ENCODE results near the gene INO80B.

The INO80B gene

DNA sequence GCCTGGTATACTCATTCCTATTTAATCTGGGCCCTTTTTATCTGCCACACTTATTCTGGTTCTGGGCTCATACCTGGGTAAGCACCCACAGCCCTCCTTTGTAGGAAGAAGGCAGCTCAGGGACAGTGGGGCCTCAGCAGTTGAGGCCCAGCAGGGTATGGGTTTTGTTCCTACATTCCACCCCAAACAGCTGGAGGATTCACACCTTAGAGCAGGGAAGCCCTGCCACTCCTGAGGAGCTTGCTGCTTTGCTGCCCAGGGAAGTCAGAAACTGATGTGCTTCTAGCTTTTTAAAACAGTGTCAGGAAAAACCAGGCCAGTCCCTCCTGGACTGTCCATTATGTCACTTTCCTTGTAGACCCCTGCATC is 45.7 kb downstream of the INO80B start:
- Histone ChIP-seq H4K91ac (ENCODE audit: low read depth, low read length) (no peak overlapping the region), H2BK5ac (ENCODE audit: low read depth, low read length, poor library complexity) (no peak overlapping the region), H3K79me2 (ENCODE audit: control insufficient read depth, insufficient read depth, low read length, poor library complexity) (peaks cover 8% of the 10 kb centered on the region), H3K4me3 (ENCODE audit: low read depth, low read length) (no peak overlapping the region), H2BK120ac (ENCODE audit: insufficient read depth, low read length, poor library complexity) (no peak overlapping the region), H3K79me1 (ENCODE audit: low read length) (peaks cover 19% of the 10 kb centered on the region), H2AFZ (ENCODE audit: insufficient read depth, low read length, poor library complexity) (no peak overlapping the region), H3K4me2 (ENCODE audit: low read length) (no peak overlapping the region), H3K4me1 (ENCODE audit: control insufficient read depth in 1 of 2, insufficient read depth in 2 of 2, low read length in 2 of 2) (peaks cover 29% of the 10 kb centered on the region in 2 experiments), H4K8ac (ENCODE audit: low read depth, low read length) (no peak overlapping the region), H3K18ac (ENCODE audit: low read length) (no peak overlapping the region), H3K23ac (ENCODE audit: low read length) (no peak overlapping the region), H4K12ac (ENCODE audit: low read depth, low read length) (no peak overlapping the region), H3K27ac (ENCODE audit: low read depth, low read length) (no peak overlapping the region), H2BK12ac (ENCODE audit: low read length) (no peak overlapping the region), H3K4ac (ENCODE audit: low read depth, low read length) (no peak overlapping the region), H2AK5ac (ENCODE audit: low read length) (no peak overlapping the region), H3K36me3 (ENCODE audit: control insufficient read depth in 1 of 2, insufficient read depth in 2 of 2, low read length in 2 of 2) (peaks cover 3 to 5% of the 10 kb centered on the region in 2 experiments), H3K14ac (ENCODE audit: low read length) (no peak overlapping the region), H3K27me3 (ENCODE audit: insufficient read depth, low read length) (peaks cover 67% of the 10 kb centered on the region), H3K9me3 (ENCODE audit: insufficient read depth, low read depth, low read length) (peaks cover 2% of the 10 kb centered on the region), H3K9ac (ENCODE audit: low read length) (no peak overlapping the region)
- DNase-seq = no peak

DNA sequence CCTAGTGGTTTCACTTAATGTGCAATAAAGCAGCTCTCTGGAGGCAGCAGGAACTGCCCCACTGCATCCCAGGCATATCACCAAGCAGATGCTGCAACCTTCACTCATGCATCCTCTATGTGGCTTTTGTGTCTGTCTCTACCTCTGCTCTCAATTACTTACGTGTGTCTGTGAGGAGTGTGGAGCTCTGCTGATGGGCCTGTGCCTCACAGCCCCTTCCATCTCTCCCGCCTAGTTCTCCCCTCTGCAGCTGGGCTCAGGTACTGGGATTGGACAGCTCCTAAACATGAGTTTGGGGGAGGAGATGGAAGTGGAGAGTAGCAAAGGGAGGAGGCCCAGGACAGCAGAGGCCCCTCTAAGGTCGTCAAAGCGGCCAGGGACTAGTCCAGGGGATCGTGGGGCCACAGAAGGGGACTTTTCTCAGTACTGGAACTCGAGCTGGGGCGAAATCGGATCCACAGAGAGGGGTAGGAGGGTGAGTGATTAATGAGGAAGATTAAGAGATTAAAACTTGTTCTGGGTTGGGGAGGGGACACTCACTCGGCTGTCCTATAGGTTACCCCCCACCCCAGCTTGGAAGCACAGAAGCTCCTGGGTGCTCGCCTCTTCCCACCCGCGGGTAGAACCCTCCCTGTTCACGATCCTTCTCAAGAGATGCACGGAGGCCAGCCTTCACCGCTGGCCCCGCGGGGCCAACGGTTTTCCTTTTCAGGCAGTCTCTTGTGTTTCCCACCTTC is 46.6 kb downstream of the INO80B start:
- H4K91ac ChIP-seq (ENCODE audit: low read depth, low read length) = no peak overlapping the region
- no peak overlapping the region for H3K4me3 ChIP-seq (ENCODE audit: low read depth, low read length)
- H2BK5ac ChIP-seq (ENCODE audit: low read depth, low read length, poor library complexity) = no peak overlapping the region
- peaks cover 19% of the 10 kb centered on the region for H3K79me1 ChIP-seq (ENCODE audit: low read length)
- H2BK12ac ChIP-seq (ENCODE audit: low read length) = no peak overlapping the region
- H3K9ac ChIP-seq (ENCODE audit: low read length) = no peak overlapping the region
- H3K36me3 ChIP-seq (ENCODE audit: control insufficient read depth in 1 of 2, insufficient read depth in 2 of 2, low read length in 2 of 2) = peaks cover 8 to 11% of the 10 kb centered on the region in 2 experiments
- H4K8ac ChIP-seq (ENCODE audit: low read depth, low read length) = no peak overlapping the region
- H3K18ac ChIP-seq (ENCODE audit: low read length) = no peak overlapping the region
- peaks cover 4% of the 10 kb centered on the region for H3K9me3 ChIP-seq (ENCODE audit: insufficient read depth, low read depth, low read length)
- WGBS (ENCODE audit: extremely low coverage, insufficient coverage, insufficient read length) = no CpG with 5 or more reads among the region's 18 CpGs
- H3K79me2 ChIP-seq (ENCODE audit: control insufficient read depth, insufficient read depth, low read length, poor library complexity) = peaks cover 8% of the 10 kb centered on the region
- H3K4ac ChIP-seq (ENCODE audit: low read depth, low read length) = no peak overlapping the region
- no peak overlapping the region for H2AK5ac ChIP-seq (ENCODE audit: low read length)
- H4K12ac ChIP-seq (ENCODE audit: low read depth, low read length) = no peak overlapping the region
- DNase-seq = no peak
- H3K4me2 ChIP-seq (ENCODE audit: low read length) = no peak overlapping the region
- H3K23ac ChIP-seq (ENCODE audit: low read length) = no peak overlapping the region
- H3K27ac ChIP-seq (ENCODE audit: low read depth, low read length) = no peak overlapping the region
- peaks cover 67% of the 10 kb centered on the region for H3K27me3 ChIP-seq (ENCODE audit: insufficient read depth, low read length)
- H2BK120ac ChIP-seq (ENCODE audit: insufficient read depth, low read length, poor library complexity) = no peak overlapping the region
- H3K14ac ChIP-seq (ENCODE audit: low read length) = no peak overlapping the region
- H2AFZ ChIP-seq (ENCODE audit: insufficient read depth, low read length, poor library complexity) = no peak overlapping the region
- peaks cover 33 to 34% of the 10 kb centered on the region in 2 experiments for H3K4me1 ChIP-seq (ENCODE audit: control insufficient read depth in 1 of 2, insufficient read depth in 2 of 2, low read length in 2 of 2)

DNA sequence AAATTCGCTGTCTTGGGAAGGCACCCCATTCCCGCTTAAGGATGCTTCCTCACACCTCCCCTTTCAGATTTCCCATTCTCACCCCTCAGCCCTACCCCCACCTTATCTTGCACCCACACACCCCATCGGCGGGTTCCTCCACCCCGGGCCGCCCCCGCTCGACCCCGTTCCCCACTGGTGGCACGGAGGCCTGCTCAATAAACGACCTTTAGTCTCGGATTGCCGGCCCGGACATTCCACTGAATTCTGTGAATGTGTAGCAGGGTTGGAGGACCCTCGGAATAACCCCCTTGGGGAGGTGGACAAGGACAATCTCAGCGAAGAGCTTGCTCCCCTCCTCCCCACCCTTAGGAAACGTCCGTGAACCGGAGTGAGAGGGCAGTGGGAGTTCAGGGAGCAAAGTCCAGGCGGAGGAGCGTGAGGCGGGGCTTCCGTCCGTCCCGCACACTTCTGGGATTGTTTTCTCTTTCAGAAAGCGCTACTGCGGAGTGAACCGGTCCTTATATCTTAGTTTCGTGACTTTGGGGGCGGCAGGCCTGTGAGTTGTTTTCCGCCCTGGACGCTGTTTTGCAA is 47.3 kb downstream of the INO80B start:
- Histone ChIP-seq H3K18ac (ENCODE audit: low read length) (peak overlapping the region; percentile 49), H3K4ac (ENCODE audit: low read depth, low read length) (no peak overlapping the region), H2BK120ac (ENCODE audit: insufficient read depth, low read length, poor library complexity) (no peak overlapping the region), H4K12ac (ENCODE audit: low read depth, low read length) (peak overlapping the region; percentile 92), H3K79me1 (ENCODE audit: low read length) (peaks cover 24% of the 10 kb centered on the region), H3K9ac (ENCODE audit: low read length) (no peak overlapping the region), H4K91ac (ENCODE audit: low read depth, low read length) (peak overlapping the region; percentile 69), H3K9me3 (ENCODE audit: insufficient read depth, low read depth, low read length) (peaks cover 4% of the 10 kb centered on the region), H2BK12ac (ENCODE audit: low read length) (no peak overlapping the region), H2BK5ac (ENCODE audit: low read depth, low read length, poor library complexity) (no peak overlapping the region), H3K4me1 (ENCODE audit: control insufficient read depth in 1 of 2, insufficient read depth in 2 of 2, low read length in 2 of 2) (peaks cover 37 to 40% of the 10 kb centered on the region in 2 experiments), H2AFZ (ENCODE audit: insufficient read depth, low read length, poor library complexity) (peak overlapping the region; percentile 61), H3K14ac (ENCODE audit: low read length) (peak overlapping the region; percentile 86), H3K79me2 (ENCODE audit: control insufficient read depth, insufficient read depth, low read length, poor library complexity) (peaks cover 11% of the 10 kb centered on the region), H3K27ac (ENCODE audit: low read depth, low read length) (no peak overlapping the region), H3K4me3 (ENCODE audit: low read depth, low read length) (peak overlapping the region; percentile 68), H4K8ac (ENCODE audit: low read depth, low read length) (peak overlapping the region; percentile 94), H3K23ac (ENCODE audit: low read length) (no peak overlapping the region), H3K27me3 (ENCODE audit: insufficient read depth, low read length) (peaks cover 67% of the 10 kb centered on the region), H3K36me3 (ENCODE audit: control insufficient read depth in 1 of 2, insufficient read depth in 2 of 2, low read length in 2 of 2) (peaks cover 8 to 11% of the 10 kb centered on the region in 2 experiments), H3K4me2 (ENCODE audit: low read length) (peak overlapping the region; percentile 87), H2AK5ac (ENCODE audit: low read length) (no peak overlapping the region)
- peak in 1 of 2 donors; percentile 50 for DNase-seq
- WGBS (ENCODE audit: extremely low coverage, insufficient coverage, insufficient read length) = no CpG with 5 or more reads among the region's 32 CpGs

DNA sequence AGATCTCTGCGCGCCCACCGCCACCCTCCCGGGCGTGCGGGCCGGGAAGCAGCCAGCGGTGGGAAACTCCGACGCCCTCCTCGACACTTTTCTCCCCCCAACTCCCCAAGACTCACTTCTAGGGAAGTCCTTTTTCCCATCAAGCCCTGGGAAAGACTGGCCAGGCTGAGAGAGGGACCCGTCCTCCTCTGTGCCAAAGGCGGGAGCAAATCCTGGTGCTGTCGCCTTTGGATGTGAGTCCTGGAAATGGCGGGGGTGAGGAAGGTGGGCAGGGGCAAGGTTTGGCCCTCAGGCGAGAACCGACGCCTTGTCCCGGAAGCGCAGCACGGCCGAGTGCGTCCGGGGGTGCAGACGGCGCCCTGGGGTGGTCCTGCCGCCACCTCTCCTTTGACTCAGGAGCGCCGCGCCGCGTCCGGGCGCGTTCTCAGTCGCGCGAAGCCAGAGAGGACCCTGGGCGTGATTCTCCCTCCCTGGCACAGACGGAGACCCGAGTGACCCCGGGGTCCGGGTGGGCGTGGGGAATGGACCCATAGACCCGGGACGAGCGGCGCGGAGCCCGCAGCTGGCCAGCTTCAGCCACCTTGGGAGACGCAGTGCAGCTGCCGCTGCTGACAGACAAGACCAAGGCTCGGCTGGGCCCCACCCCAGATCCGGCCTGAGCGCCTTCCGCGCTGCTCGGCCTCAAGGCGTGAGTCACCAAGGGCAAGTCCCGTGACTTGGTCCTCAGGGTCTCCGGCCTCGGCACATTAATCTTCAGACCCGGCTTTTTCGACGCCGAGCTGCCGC is 48.0 kb downstream of the INO80B start:
- H3K4me2 ChIP-seq (ENCODE audit: low read length) = peak overlapping the region; percentile 87
- peak overlapping the region; percentile 15 for H2AK5ac ChIP-seq (ENCODE audit: low read length)
- peak overlapping the region; percentile 81 for H4K91ac ChIP-seq (ENCODE audit: low read depth, low read length)
- H3K4me3 ChIP-seq (ENCODE audit: low read depth, low read length) = peak overlapping the region; percentile 68
- H2AFZ ChIP-seq (ENCODE audit: insufficient read depth, low read length, poor library complexity) = peak overlapping the region; percentile 61
- peak overlapping the region; percentile 4 for H2BK5ac ChIP-seq (ENCODE audit: low read depth, low read length, poor library complexity)
- H3K18ac ChIP-seq (ENCODE audit: low read length) = peak overlapping the region; percentile 58
- H3K14ac ChIP-seq (ENCODE audit: low read length) = peak overlapping the region; percentile 86
- peak overlapping the region; percentile 71 for H3K4ac ChIP-seq (ENCODE audit: low read depth, low read length)
- H3K79me2 ChIP-seq (ENCODE audit: control insufficient read depth, insufficient read depth, low read length, poor library complexity) = peaks cover 14% of the 10 kb centered on the region
- H3K79me1 ChIP-seq (ENCODE audit: low read length) = peaks cover 29% of the 10 kb centered on the region
- H3K36me3 ChIP-seq (ENCODE audit: control insufficient read depth in 1 of 2, insufficient read depth in 2 of 2, low read length in 2 of 2) = peaks cover 8 to 11% of the 10 kb centered on the region in 2 experiments
- H4K8ac ChIP-seq (ENCODE audit: low read depth, low read length) = peak overlapping the region; percentile 94
- H4K12ac ChIP-seq (ENCODE audit: low read depth, low read length) = peak overlapping the region; percentile 92
- H3K27ac ChIP-seq (ENCODE audit: low read depth, low read length) = no peak overlapping the region
- H2BK120ac ChIP-seq (ENCODE audit: insufficient read depth, low read length, poor library complexity) = peak overlapping the region; percentile 70
- H3K9me3 ChIP-seq (ENCODE audit: insufficient read depth, low read depth, low read length) = peaks cover 4% of the 10 kb centered on the region
- peaks cover 60% of the 10 kb centered on the region for H3K27me3 ChIP-seq (ENCODE audit: insufficient read depth, low read length)
- H3K9ac ChIP-seq (ENCODE audit: low read length) = no peak overlapping the region
- DNase-seq = peak; percentile 89
- peaks cover 32 to 35% of the 10 kb centered on the region in 2 experiments for H3K4me1 ChIP-seq (ENCODE audit: control insufficient read depth in 1 of 2, insufficient read depth in 2 of 2, low read length in 2 of 2)
- no peak overlapping the region for H3K23ac ChIP-seq (ENCODE audit: low read length)
- no CpG with 5 or more reads among the region's 67 CpGs for WGBS (ENCODE audit: extremely low coverage, insufficient coverage, insufficient read length)
- H2BK12ac ChIP-seq (ENCODE audit: low read length) = peak overlapping the region; percentile 10
